Pancreas (tissue), 10 donors: Measurements from ENCODE around the gene NFYB. TPM values are rescaled to one million over a fixed set of nuclear protein-coding genes. Genes with fewer than 3 reads are reported as not detected.

Experiments used
- ATAC-seq, 4 donors: fragments of 200-7000 bp; cut with Tn5 transposase; one replicate each; pipeline versions ENCODE4 v1.8.0 to v1.9.1; 2020; ENCODE audit warnings: mild to moderate bottlenecking in 4 of 4, moderate library complexity in 4 of 4
- DNase-seq, 6 donors: peaks; one replicate each; pipeline ENCODE4 v3.0.0-alpha.2; 2020
- FAIRE-seq: peaks from 2 replicates; lab custom pipeline; 2012; peaks lifted over from hg19 to GRCh38; lab: Jason Lieb, UNC
- H3K27ac ChIP-seq, 4 donors: fragments of 200-600 bp; sonication (generic); 1 replicate in 3 of 4; 2 replicates in 1 of 4; pipeline versions ENCODE4 v1.5.0 to v1.8.0; 2020
- H3K27me3 ChIP-seq, 4 donors: fragments of 200-600 bp; one replicate each; pipeline ENCODE4 v1.8.0; 2021
- H3K36me3 ChIP-seq, 3 donors: fragments of 200-600 bp; sonication (generic) in 1 of 3; one replicate each; pipeline versions ENCODE4 v1.5.0 to v1.8.0; 2020 to 2021
- H3K4me1 ChIP-seq, 3 donors: fragments of 200-600 bp; one replicate each; pipeline ENCODE4 v1.8.0; 2021
- H3K4me3 ChIP-seq, 4 donors: fragments of 200-600 bp; sonication (generic) in 2 of 4; one replicate each; pipeline versions ENCODE4 v1.5.0 to v1.8.0; 2020 to 2021
- H3K9me3 ChIP-seq, 4 donors: fragments of 200-600 bp; one replicate each; pipeline ENCODE4 v1.8.0; 2021
- WGBS, 2 donors: extraction: QIAGEN DNeasy Blood & Tissue Kit; methylation state at CpG; one replicate each; pipeline ENCODE4 v1.1.7; 2013; 5-methylcytosine and 5-hydroxymethylcytosine counted together
- intact Hi-C, 3 donors: fragments of 100-400 bp; cut with DNase I; formaldehyde crosslinking; loops; one replicate each; pipeline versions ENCODE4 v1.11.1 to v1.14.2; 2022
- polyA plus RNA-seq, 2 donors: library from polyadenylated mRNA; stranded (reverse); fragments of 200-250 nt; gene quantifications; one replicate each; pipeline ENCODE4 v1.2.3, GENCODE V29; 2013
- total RNA-seq, 6 donors: library from RNA; stranded (reverse); fragmentation: NEBNext Ultra II Directional in 4 of 6; extraction: Animal tissue kit (Norgen Biotek cat#: 25700) in 4 of 6; gene quantifications; one replicate each; pipeline versions ENCODE4 v1.2.1 to v1.2.4, GENCODE V29; 2021 to 2023
- TF ChIP-seq, protein P1 (sequence below), 4 donors: fragments of 200-600 bp; sonication (generic) in 3 of 4; IDR thresholded peaks; one replicate each; pipeline versions ENCODE4 v1.5.0 to v1.8.0; 2021; ENCODE audit warnings: antibody characterized with exemption in 4 of 4
- donor health status: healthy with polysubstance abuse.
- donor health status: DM: no; HTN: no; CAD: no; lungs with moderate emphysema.
- donor health status: DM: no; HTN: no; CAD: no.
- donor health status: control.
- donor health status: control.
- donor health status: Bipolar disorder and iron deficiency.
- donor health status: DM: yes; HTN: yes; CAD: no.
- donor health status: DM: no; HTN: no; CAD: no.
- donor health status: DM: no; HTN: no; CAD: no.
- donor health status: DM: yes; HTN: yes; CAD: no.

NFYB gene
- total and polyA plus RNA-seq, 8 donors: 7.8 to 15.8 (median 10.5) TPM

DNA sequence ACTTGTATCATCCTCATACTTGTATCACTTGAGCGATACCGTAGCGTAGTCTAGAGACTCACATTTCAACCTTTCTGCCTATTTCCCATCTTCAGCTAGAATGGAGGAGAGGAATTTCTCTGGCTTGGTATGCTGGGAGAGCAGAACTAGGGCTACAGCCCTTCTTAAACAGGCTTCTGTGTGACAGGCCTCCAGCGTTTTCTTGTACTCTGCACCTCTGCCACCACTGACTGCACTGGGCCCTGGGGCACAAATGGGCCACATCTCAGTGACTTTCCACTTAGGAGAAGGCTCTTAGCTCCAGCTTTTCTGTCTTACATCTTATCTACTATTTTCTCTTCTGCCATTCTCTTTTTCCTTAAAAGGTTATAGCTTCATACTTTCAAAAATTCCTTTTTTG, 46.9 kb downstream of the NFYB start:
- Histone ChIP-seq H3K27me3 (no peaks in the 10 kb centered on the region), H3K27ac (no peak overlapping the region), H3K4me1 (no peaks in the 10 kb centered on the region), H3K4me3 (no peak overlapping the region), H3K9me3 (no peaks in the 10 kb centered on the region), H3K36me3 (peaks cover 0 to 43% (median 18%) of the 10 kb centered on the region in 3 donors)
- intact Hi-C loops: no loop called here
- ATAC-seq (no peak), FAIRE-seq (no peak), DNase-seq (no peak)
- WGBS, 2 donors: 94 to 95% methylated on average over 4 of the region's 4 CpGs
- TF ChIP-seq, protein P1, sequence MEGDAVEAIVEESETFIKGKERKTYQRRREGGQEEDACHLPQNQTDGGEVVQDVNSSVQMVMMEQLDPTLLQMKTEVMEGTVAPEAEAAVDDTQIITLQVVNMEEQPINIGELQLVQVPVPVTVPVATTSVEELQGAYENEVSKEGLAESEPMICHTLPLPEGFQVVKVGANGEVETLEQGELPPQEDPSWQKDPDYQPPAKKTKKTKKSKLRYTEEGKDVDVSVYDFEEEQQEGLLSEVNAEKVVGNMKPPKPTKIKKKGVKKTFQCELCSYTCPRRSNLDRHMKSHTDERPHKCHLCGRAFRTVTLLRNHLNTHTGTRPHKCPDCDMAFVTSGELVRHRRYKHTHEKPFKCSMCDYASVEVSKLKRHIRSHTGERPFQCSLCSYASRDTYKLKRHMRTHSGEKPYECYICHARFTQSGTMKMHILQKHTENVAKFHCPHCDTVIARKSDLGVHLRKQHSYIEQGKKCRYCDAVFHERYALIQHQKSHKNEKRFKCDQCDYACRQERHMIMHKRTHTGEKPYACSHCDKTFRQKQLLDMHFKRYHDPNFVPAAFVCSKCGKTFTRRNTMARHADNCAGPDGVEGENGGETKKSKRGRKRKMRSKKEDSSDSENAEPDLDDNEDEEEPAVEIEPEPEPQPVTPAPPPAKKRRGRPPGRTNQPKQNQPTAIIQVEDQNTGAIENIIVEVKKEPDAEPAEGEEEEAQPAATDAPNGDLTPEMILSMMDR (IDR thresholded peaks at IDR 0.05): no peak

DNA sequence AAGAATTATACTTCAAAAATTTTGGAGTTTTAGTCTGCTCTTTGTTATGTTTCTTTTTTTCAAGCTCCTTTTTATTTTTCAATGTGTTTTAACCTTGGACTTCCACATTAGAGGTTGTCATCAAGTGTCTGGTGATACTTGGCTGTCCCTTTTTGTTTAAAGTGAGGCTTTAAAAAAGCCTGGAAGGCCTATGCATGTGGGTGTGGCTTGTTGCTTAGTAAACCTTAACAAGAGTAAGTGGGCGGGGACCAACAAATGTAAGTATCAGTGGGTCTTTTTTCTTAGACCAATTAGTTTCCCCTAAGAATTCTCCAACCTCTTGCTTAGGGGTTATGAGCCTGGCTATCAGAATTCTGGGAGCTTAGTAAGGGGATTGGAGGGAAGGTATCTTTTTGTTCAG, 47.3 kb downstream of the NFYB start:
- no peaks in the 10 kb centered on the region for H3K27me3 ChIP-seq
- intact Hi-C loops: no loop called here
- WGBS, 2 donors: 93 to 100% methylated on average over 1 of the region's 1 CpG
- FAIRE-seq (no peak), DNase-seq (no peak), ATAC-seq (no peak)
- TF ChIP-seq, protein P1 (IDR thresholded peaks at IDR 0.05): no peak
- peaks cover 0 to 38% (median 18%) of the 10 kb centered on the region in 3 donors for H3K36me3 ChIP-seq
- H3K4me3 ChIP-seq: no peak overlapping the region
- no peak overlapping the region for H3K27ac ChIP-seq
- no peaks in the 10 kb centered on the region for H3K9me3 ChIP-seq
- H3K4me1 ChIP-seq: no peaks in the 10 kb centered on the region

DNA sequence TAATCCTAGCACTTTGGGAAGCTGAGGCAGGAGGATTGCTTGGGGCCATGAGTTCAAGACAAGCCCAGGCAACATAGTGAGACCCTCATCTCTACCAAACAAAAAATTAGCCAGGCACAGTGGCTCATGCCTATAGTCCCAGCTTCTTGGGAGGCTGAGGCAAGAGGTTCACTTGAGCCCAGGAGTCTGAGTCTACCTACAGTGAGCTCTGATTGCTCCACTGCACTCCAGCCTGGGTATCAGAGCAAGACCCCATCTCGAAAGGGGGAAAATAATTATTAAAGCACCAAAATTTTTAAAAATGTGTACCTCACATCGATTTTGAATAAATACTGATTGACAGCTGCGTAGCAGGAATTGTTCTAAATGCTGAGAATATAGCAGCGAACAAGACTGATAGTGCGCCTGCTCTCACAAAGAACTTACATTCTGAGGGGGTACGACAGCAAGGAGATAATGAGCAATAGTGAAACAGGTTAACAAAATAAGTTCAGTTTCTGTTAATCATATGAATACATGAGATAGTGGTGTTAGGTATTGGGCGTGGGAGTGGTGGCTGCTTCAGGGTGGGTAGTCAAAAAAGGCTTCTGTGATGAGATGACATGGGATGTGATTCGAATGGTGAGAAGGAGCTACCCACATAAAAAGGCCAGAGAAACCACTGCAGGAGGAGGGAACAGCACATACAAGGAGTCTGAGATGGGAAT, 54.1 kb downstream of the NFYB start:
- no peak for ATAC-seq

DNA sequence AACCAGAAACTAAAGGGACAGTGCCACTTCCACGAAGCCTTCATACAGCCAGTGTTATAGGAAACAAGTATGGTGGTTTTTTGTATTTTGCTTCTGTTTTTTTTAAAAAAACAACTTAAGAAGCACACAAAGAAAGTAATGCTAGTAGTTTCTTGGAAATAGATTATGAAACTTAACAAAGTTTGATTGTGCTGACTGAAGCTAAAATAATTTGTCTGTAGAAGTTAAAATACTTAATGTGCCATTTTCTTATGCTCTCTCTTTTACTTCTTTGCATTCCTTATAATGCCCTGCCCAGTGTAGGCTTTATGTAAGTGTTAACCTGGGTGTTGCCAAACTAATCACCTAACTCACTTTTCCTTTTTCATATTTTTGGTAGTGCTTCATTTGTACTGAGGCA, 57.2 kb downstream of the NFYB start:
- Histone ChIP-seq H3K36me3 (peaks cover 0 to 24% (median 0%) of the 10 kb centered on the region in 3 donors), H3K9me3 (no peaks in the 10 kb centered on the region), H3K27ac (no peak overlapping the region), H3K4me3 (no peak overlapping the region), H3K27me3 (no peaks in the 10 kb centered on the region), H3K4me1 (peaks cover 0 to 9% (median 0%) of the 10 kb centered on the region in 3 donors)
- no peak for DNase-seq
- no peak for ATAC-seq
- no peak for FAIRE-seq
- TF ChIP-seq, protein P1 (IDR thresholded peaks at IDR 0.05): no peak
- WGBS, 2 donors: 75 to 76% methylated on average over 1 of the region's 1 CpG
- intact Hi-C loops: no loop called here

More for the DNA sequence above, 54.1 kb downstream of the NFYB start:
- 90 to 91% methylated on average over 8 of the region's 8 CpGs for WGBS, 2 donors
- DNase-seq: no peak
- no peak for FAIRE-seq
- intact Hi-C loops: no loop called here
- Histone ChIP-seq H3K9me3 (no peaks in the 10 kb centered on the region), H3K4me1 (peaks cover 0 to 9% (median 0%) of the 10 kb centered on the region in 3 donors), H3K4me3 (no peak overlapping the region), H3K27ac (no peak overlapping the region), H3K27me3 (no peaks in the 10 kb centered on the region), H3K36me3 (peaks cover 0 to 49% (median 10%) of the 10 kb centered on the region in 3 donors)
- TF ChIP-seq, protein P1 (IDR thresholded peaks at IDR 0.05): no peak

DNA sequence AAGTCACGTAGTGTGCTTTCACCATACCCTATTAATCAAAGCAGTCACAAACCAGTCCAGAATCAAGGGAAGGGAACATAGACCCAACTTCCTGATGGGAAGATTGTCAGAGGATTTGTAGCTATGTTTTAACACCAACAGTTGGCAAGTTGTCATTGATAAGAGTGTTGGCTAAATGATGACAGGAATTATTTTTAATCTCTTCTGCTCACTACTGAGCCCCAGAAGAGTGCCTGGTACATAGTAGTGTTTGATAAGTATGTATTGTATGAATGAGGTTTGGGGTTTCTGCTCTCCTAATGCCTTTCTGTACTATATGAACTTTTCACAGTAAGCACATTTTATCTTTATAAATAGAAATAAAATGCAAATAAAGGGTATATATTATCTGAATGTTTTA, 59.0 kb downstream of the NFYB start:
- Histone ChIP-seq H3K27ac (no peak overlapping the region), H3K36me3 (peaks cover 0 to 18% (median 0%) of the 10 kb centered on the region in 3 donors), H3K4me1 (peaks cover 0 to 4% (median 0%) of the 10 kb centered on the region in 3 donors), H3K9me3 (no peaks in the 10 kb centered on the region), H3K27me3 (no peaks in the 10 kb centered on the region), H3K4me3 (no peak overlapping the region)
- intact Hi-C loops: no loop called here
- TF ChIP-seq, protein P1 (IDR thresholded peaks at IDR 0.05): no peak
- DNase-seq: no peak
- 42 to 56% methylated on average over 1 of the region's 1 CpG for WGBS, 2 donors
- no peak for ATAC-seq
- FAIRE-seq: no peak
